ENCODE results near the gene BCL11B.

DNA sequence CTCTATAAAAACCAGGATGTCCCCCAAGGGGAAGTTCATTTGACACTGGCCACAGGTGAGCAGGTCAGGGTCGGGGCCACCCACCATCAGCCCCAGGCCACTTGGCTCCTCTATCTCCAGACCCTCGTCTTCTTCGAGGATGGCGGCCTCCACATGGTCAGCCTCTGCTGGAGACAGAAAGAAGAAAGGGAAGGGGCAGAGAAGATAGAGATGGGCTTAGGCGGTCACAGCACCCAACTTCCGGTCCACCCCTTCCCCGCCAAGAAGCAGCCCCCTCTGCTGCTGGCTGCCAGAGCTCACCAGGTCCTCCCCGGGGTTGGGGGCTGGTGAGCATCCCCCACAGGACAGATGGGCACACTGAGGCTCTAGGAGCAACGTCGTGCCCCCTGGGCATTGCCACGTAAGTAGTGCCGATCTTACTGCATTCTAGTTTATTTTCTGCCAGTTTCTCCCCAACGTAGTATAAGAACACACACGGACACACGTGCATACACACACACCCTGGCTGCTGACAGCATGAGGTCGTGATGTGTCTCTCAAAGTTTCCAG, 14.2 kb downstream of the BCL11B start:
- TF ChIP-seq FOXK2 (IDR thresholded peaks at IDR 0.05) (no peak), SP1 (IDR thresholded peaks at IDR 0.05) (no peak)
- TF ChIP-seq, protein P1, sequence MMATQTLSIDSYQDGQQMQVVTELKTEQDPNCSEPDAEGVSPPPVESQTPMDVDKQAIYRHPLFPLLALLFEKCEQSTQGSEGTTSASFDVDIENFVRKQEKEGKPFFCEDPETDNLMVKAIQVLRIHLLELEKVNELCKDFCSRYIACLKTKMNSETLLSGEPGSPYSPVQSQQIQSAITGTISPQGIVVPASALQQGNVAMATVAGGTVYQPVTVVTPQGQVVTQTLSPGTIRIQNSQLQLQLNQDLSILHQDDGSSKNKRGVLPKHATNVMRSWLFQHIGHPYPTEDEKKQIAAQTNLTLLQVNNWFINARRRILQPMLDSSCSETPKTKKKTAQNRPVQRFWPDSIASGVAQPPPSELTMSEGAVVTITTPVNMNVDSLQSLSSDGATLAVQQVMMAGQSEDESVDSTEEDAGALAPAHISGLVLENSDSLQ (IDR thresholded peaks at IDR 0.05) = no peak

Data from HEK293T (cell line).